Astrocyte of the cerebellum (primary cell): ENCODE data around the gene PCDH10.
A peak's percentile ranks its signal among the peaks of the same experiment; 100 is the strongest.

Experiments used
- DNase-seq: peaks from one replicate; pipeline ENCODE4 v3.0.0-alpha.2; 2011; ENCODE audit warnings: low read depth
- H3K4me3 ChIP-seq: 2 replicates; pipeline ENCODE4 v1.5.1; 2011; ENCODE audit warnings: mild to moderate bottlenecking, low read depth, low read length, moderate library complexity
- CTCF ChIP-seq: IDR thresholded peaks from 2 replicates; pipeline ENCODE4 v1.5.1; 2012; ENCODE audit warnings: low read length, low read depth, moderate library complexity, mild to moderate bottlenecking; ENCODE audit errors: missing control alignments
- in situ Hi-C: cut with HindIII; loops from 2 replicates; pipeline ENCODE4 v1.10.0; 2017; ENCODE audit warnings: low sequenced_read_pairs

Gene PCDH10

GRCh38 chr4:133148690-133149363, at the start of gene PCDH10:
TSS of gene PCDH10 (plus strand) at chr4:133149294. CDS start at chr4:133150141, 847 bp downstream.
- no peak for TF ChIP-seq CTCF
- peak; percentile 92 for DNase-seq
- H3K4me3 ChIP-seq: peak within 1 kb of the TSS; percentile 59
- in situ Hi-C loops: no loop called here

- no peak overlapping the region for H3K4me3 ChIP-seq
- in situ Hi-C loops: no loop called here
- TF ChIP-seq CTCF: no peak
- no peak for DNase-seq
These were observed 47.1 kb upstream of the PCDH10 start for GRCh38 chr4:133102043-133102442.

- DNase-seq: no peak
- in situ Hi-C loops: no loop called here
- no peak overlapping the region for H3K4me3 ChIP-seq
- no peak for TF ChIP-seq CTCF
These were observed 46.3 kb upstream of the PCDH10 start for GRCh38 chr4:133102612-133103409.

GRCh38 chr4:133112641-133113040, 36.5 kb upstream of the PCDH10 start:
- TF ChIP-seq CTCF: no peak

GRCh38 chr4:133124746-133125145, 24.3 kb upstream of the PCDH10 start:
- no peak overlapping the region for H3K4me3 ChIP-seq
- TF ChIP-seq CTCF: no peak
- no peak for DNase-seq
- in situ Hi-C loops: no loop called here

More at GRCh38 chr4:133112641-133113040, 36.5 kb upstream of the PCDH10 start:
- no peak overlapping the region for H3K4me3 ChIP-seq
- in situ Hi-C loops: no loop called here
- DNase-seq: no peak

GRCh38 chr4:133127500-133127899, 21.6 kb upstream of the PCDH10 start:
- DNase-seq: no peak
- in situ Hi-C loops: no loop called here
- TF ChIP-seq CTCF: no peak
- no peak overlapping the region for H3K4me3 ChIP-seq
